Psoas muscle (tissue), 8 donors: ENCODE results near the gene P3H4. TPM values are rescaled to one million over a fixed set of nuclear protein-coding genes. Genes with fewer than 3 reads are reported as not detected.

Source experiments
- ATAC-seq, 4 donors: fragments of 200-7000 bp; cut with Tn5 transposase; one replicate each; pipeline ENCODE4 v1.9.1; 2020; ENCODE audit warnings: moderate library complexity in 3 of 4, mild to moderate bottlenecking in 2 of 4
- DNase-seq, 2 donors: peaks; one replicate each; pipeline ENCODE4 v3.0.0-alpha.2; 2020
- H3K27ac ChIP-seq: fragments of 200-600 bp; one replicate; pipeline ENCODE4 v1.8.0; 2022
- H3K27me3 ChIP-seq, 3 donors: fragments of 200-600 bp in 1 of 3; one replicate each; pipeline versions ENCODE4 v1.6.1 to v1.8.0; 2013 to 2022; ENCODE audit warnings: low read length in 2 of 3, mild to moderate bottlenecking in 2 of 3, moderate library complexity in 1 of 3; ENCODE audit not compliant: insufficient read depth in 3 of 3
- H3K36me3 ChIP-seq, 2 donors: fragments of 200-600 bp in 1 of 2; one replicate each; pipeline versions ENCODE4 v1.6.1 to v1.8.0; 2013 to 2022; ENCODE audit warnings: low read depth in 1 of 2, mild to moderate bottlenecking in 1 of 2, moderate library complexity in 1 of 2; ENCODE audit not compliant: insufficient read depth in 1 of 2
- H3K4me1 ChIP-seq: fragments of 200-600 bp; one replicate; pipeline ENCODE4 v1.8.0; 2022
- H3K4me3 ChIP-seq: fragments of 200-600 bp; one replicate; pipeline ENCODE4 v1.8.0; 2022; ENCODE audit warnings: mild to moderate bottlenecking
- H3K9me3 ChIP-seq: fragments of 200-600 bp; one replicate; pipeline ENCODE4 v1.8.0; 2022
- WGBS, 3 donors: extraction: QIAGEN DNeasy Blood & Tissue Kit; methylation state at CpG; one replicate each; pipeline versions ENCODE4 v1.1.6 to v1.1.7; 2013; 5-methylcytosine and 5-hydroxymethylcytosine counted together
- intact Hi-C, 2 donors: fragments of 100-400 bp; cut with DNase I; formaldehyde crosslinking; loops; one replicate each; pipeline versions ENCODE4 v1.11.0 to v1.14.2; 2022
- polyA plus RNA-seq, 3 donors: library from polyadenylated mRNA; stranded (reverse); fragments of 200-250 nt; gene quantifications; one replicate each; pipeline ENCODE4 v1.2.3, GENCODE V29; 2013
- total RNA-seq, 4 donors: library from RNA; stranded (reverse); fragmentation: NEBNext Ultra II Directional in 2 of 4; extraction: Animal tissue kit (Norgen Biotek cat#: 25700) in 2 of 4; gene quantifications; one replicate each; pipeline versions ENCODE4 v1.2.1 to v1.2.4, GENCODE V29; 2021 to 2023
- TF ChIP-seq, protein P1 (sequence below): fragments of 200-600 bp; IDR thresholded peaks from one replicate; pipeline ENCODE4 v1.8.0; 2022; ENCODE audit warnings: antibody characterized with exemption
- donor health status: healthy with polysubstance abuse.
- donor health status: DM: no; HTN: no; CAD: no; lungs with moderate emphysema.
- donor health status: Bipolar disorder and iron deficiency.
- donor health status: healthy.
- donor health status: DM: yes; HTN: yes; CAD: no.
- donor health status: DM: no; HTN: no; CAD: no.
- donor health status: DM: no; HTN: no; CAD: no.
- donor health status: DM: yes; HTN: yes; CAD: no.

P3H4 gene
- total and polyA plus RNA-seq, 7 donors = 0.58 to 3.4 (median 1.7) TPM

DNA sequence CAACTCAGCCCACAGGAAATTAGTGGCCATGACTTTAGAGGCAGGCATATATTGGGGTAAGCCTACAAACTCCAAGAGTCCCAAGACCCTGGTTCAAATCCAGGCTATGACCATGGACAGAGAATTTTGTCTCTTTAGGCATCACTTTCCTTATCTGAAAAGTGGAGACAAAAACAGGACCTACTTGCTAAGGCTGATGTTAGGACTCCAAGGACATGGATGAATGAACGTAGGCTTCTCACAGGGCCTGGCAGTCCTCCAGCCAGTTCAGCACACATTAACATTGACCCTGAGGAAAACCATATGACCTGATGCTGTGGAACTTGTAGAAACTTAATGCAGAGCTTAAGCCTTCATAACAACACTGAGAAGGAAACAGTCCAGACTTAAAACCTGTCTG, 2.4 kb upstream of the P3H4 start:
- ATAC-seq (no peak), DNase-seq (no peak)
- TF ChIP-seq, protein P1, sequence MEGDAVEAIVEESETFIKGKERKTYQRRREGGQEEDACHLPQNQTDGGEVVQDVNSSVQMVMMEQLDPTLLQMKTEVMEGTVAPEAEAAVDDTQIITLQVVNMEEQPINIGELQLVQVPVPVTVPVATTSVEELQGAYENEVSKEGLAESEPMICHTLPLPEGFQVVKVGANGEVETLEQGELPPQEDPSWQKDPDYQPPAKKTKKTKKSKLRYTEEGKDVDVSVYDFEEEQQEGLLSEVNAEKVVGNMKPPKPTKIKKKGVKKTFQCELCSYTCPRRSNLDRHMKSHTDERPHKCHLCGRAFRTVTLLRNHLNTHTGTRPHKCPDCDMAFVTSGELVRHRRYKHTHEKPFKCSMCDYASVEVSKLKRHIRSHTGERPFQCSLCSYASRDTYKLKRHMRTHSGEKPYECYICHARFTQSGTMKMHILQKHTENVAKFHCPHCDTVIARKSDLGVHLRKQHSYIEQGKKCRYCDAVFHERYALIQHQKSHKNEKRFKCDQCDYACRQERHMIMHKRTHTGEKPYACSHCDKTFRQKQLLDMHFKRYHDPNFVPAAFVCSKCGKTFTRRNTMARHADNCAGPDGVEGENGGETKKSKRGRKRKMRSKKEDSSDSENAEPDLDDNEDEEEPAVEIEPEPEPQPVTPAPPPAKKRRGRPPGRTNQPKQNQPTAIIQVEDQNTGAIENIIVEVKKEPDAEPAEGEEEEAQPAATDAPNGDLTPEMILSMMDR = no peak
- peak overlapping the region; percentile 82 for H3K4me3 ChIP-seq
- H3K9me3 ChIP-seq = no peaks in the 10 kb centered on the region
- no peaks in the 10 kb centered on the region for H3K36me3 ChIP-seq
- intact Hi-C loops = no loop called here
- no peaks in the 10 kb centered on the region for H3K4me1 ChIP-seq
- H3K27ac ChIP-seq = no peak overlapping the region
- WGBS, 3 donors = 42 to 72% (median 55%) methylated on average over 1 of the region's 1 CpG
- H3K27me3 ChIP-seq = no peaks in the 10 kb centered on the region

- ATAC-seq = no peak
- no peaks in the 10 kb centered on the region for H3K4me1 ChIP-seq
- intact Hi-C loops = no loop called here
- no peak overlapping the region for H3K27ac ChIP-seq
- no peak for DNase-seq
- no peaks in the 10 kb centered on the region for H3K9me3 ChIP-seq
- no peaks in the 10 kb centered on the region for H3K36me3 ChIP-seq
- TF ChIP-seq, protein P1 = no peak
- no peaks in the 10 kb centered on the region for H3K27me3 ChIP-seq
- H3K4me3 ChIP-seq = peak overlapping the region; percentile 82
- 54 to 76% (median 63%) methylated on average over 9 of the region's 9 CpGs for WGBS, 3 donors
These were observed 2.0 kb upstream of the P3H4 start for GRCh38 chr17:41813699-41814124.

DNA sequence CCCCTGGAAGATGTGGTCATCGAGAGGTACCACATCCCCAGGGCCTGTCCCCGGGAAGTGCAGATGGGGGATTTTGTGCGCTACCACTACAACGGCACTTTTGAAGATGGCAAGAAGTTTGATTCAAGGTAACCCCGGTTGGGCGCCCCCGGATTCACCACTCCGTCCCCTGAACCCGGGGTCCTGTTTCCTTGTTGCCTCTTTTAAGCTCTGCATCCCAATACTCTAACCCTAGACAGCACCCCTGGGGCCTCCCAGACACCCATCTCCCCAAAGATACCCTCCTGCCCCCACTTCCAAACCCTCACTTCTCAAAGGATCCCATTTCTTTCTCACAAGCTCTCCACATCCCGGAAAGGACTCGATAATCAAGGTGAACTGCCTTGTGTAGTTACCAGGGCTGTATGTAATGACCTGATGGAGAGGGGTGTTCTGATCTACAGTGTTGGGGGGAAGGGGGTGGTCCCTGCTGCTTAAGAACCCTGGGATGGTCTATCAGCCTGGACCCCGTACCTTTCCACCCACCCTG, 1.5 kb upstream of the P3H4 start:
- H3K4me1 ChIP-seq = no peaks in the 10 kb centered on the region
- no peaks in the 10 kb centered on the region for H3K36me3 ChIP-seq
- no peaks in the 10 kb centered on the region for H3K9me3 ChIP-seq
- no peak overlapping the region for H3K27ac ChIP-seq
- ATAC-seq = no peak
- TF ChIP-seq, protein P1 = no peak
- no peaks in the 10 kb centered on the region for H3K27me3 ChIP-seq
- peak overlapping the region; percentile 82 for H3K4me3 ChIP-seq
- DNase-seq = no peak
- WGBS, 3 donors = 25 to 37% (median 30%) methylated on average over 12 of the region's 12 CpGs
- intact Hi-C loops = no loop called here

DNA sequence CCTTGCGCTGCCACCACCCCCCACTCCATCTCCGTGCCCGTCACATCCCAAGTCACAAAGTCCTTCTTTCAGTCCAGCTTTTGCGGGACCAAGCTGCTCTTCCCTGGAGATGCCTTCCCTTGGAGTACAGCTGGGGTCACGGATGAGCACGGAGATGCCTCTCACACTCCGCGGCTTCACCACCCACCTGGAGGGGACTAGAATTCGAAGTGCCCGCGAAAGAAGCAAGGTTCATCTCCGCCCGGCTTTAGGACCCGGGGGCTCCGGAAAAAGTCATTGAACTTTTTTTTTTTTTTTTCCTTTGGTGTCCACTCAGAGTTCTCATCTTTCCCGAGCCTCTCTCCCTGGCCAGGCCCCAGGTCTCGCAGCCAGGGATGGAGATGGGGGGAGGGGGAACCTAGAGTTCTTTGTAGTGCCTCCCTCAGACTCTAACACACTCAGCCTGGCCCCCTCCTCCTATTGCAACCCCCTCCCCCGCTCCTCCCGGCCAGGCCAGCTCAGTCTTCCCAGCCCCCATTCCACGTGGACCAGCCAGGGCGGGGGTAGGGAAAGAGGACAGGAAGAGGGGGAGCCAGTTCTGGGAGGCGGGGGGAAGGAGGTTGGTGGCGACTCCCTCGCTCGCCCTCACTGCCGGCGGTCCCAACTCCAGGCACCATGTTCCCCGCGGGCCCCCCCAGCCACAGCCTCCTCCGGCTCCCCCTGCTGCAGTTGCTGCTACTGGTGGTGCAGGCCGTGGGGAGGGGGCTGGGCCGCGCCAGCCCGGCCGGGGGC, 817 bp upstream of the P3H4 start, which contains the start of gene FKBP10:
Gene FKBP10 (plus strand): TSS at position 624 of the 771 bp plus-strand sequence. CDS start 31 bp downstream, at position 655.
- 2 to 4% (median 2%) methylated on average over 23 to 35 of the region's 35 CpGs for WGBS, 3 donors
- H3K9me3 ChIP-seq = no peaks in the 10 kb centered on the region
- TF ChIP-seq, protein P1 = no peak
- peak within 1 kb of the TSS; percentile 82 for H3K4me3 ChIP-seq
- H3K36me3 ChIP-seq = no peaks in the 10 kb centered on the region
- peak within 1 kb of the TSS; percentile 4 for H3K27ac ChIP-seq
- H3K27me3 ChIP-seq = no peaks in the 10 kb centered on the region
- ATAC-seq (peak; percentile 29 to 78 (median 49)), DNase-seq (peak; percentile 74 to 80)
- H3K4me1 ChIP-seq = no peaks in the 10 kb centered on the region
- intact Hi-C loops = no loop called here
